VCaP (cell line): ENCODE measurements around the gene ARRB1.
A peak's percentile ranks its signal among the peaks of the same experiment; 100 is the strongest.

Experiments used
- H3K27ac ChIP-seq: fragments of 450-650 bp; 2 replicates; pipeline ENCODE4 v1.5.1; 2017
- CTCF ChIP-seq: fragments of 450-650 bp; conservative IDR thresholded peaks from 2 replicates; pipeline ENCODE4 v1.5.1; 2017; ENCODE audit warnings: mild to moderate bottlenecking, moderate library complexity

The ARRB1 gene

GRCh38 chr11:75298191-75298975 is 53.1 kb downstream of the ARRB1 start:
- no peak for TF ChIP-seq CTCF
- H3K27ac ChIP-seq = no peak overlapping the region

GRCh38 chr11:75293903-75294302 is 57.6 kb downstream of the ARRB1 start:
- TF ChIP-seq CTCF = no peak

GRCh38 chr11:75292943-75293342 is 58.5 kb downstream of the ARRB1 start:
- H3K27ac ChIP-seq = no peak overlapping the region
- no peak for TF ChIP-seq CTCF

More at GRCh38 chr11:75293903-75294302, 57.6 kb downstream of the ARRB1 start:
- no peak overlapping the region for H3K27ac ChIP-seq

- TF ChIP-seq CTCF = no peak
- no peak overlapping the region for H3K27ac ChIP-seq
Measured at GRCh38 chr11:75291741-75292140, 59.7 kb downstream of the ARRB1 start.

- peak overlapping the region; percentile 69; the same call in 1 of the 2 replicates for H3K27ac ChIP-seq
- no peak for TF ChIP-seq CTCF
Measured at GRCh38 chr11:75289919-75290318, 61.5 kb downstream of the ARRB1 start.

- TF ChIP-seq CTCF = no peak
- peak overlapping the region; percentile 69 for H3K27ac ChIP-seq
Measured at GRCh38 chr11:75289511-75289760, 62.0 kb downstream of the ARRB1 start.

GRCh38 chr11:75287579-75287978 is 63.9 kb downstream of the ARRB1 start:
- no peak for TF ChIP-seq CTCF

More at GRCh38 chr11:75287579-75287978, 63.9 kb downstream of the ARRB1 start:
- H3K27ac ChIP-seq = no peak overlapping the region; the same call in 1 of the 2 replicates
